ENCODE measurements around the gene PBX1. TPM values are rescaled to one million over a fixed set of nuclear protein-coding genes. Genes with fewer than 3 reads are reported as not detected.
A peak's percentile ranks its signal among the peaks of the same experiment; 100 is the strongest.

Gene PBX1
- total RNA-seq, 6 donors from 2014 or later = 17.8 to 59.6 (median 38.3) TPM

GRCh38 chr1:164759144-164759920 lies 200.3 kb downstream of the PBX1 start:
- Histone ChIP-seq H3K27ac (peak overlapping the region in 2 of 4 donors; percentile 6 to 40), H3K4me3 (no peak overlapping the region), H3K9me3 (no peaks in the 10 kb centered on the region), H3K27me3 (no peaks in the 10 kb centered on the region), H3K36me3 (no peaks in the 10 kb centered on the region), H3K4me1 (peaks cover 0 to 7% (median 0%) of the 10 kb centered on the region in 4 donors)
- DNase-seq = no peak
- 90 to 92% methylated on average over 6 of the region's 6 CpGs for WGBS, 2 donors
- ATAC-seq (ENCODE audit: low FRiP score in 2 of 2) = peak in 1 of 2 donors; percentile 37
- TF ChIP-seq CTCF (IDR thresholded peaks at IDR 0.05) = no peak
- no peak for TF ChIP-seq POLR2AphosphoS5 (IDR thresholded peaks at IDR 0.05)
- TF ChIP-seq POLR2A (IDR thresholded peaks at IDR 0.05) = no peak
- TF ChIP-seq EP300 (IDR thresholded peaks at IDR 0.05) = no peak

GRCh38 chr1:164759979-164760469 lies 201.0 kb downstream of the PBX1 start:
- no peak for ATAC-seq (ENCODE audit: low FRiP score in 2 of 2)
- 59 to 72% methylated on average over 7 of the region's 7 CpGs for WGBS, 2 donors

GRCh38 chr1:164760569-164760968 lies 201.6 kb downstream of the PBX1 start:
- Histone ChIP-seq H3K9me3 (no peaks in the 10 kb centered on the region), H3K4me3 (no peak overlapping the region), H3K36me3 (no peaks in the 10 kb centered on the region), H3K27me3 (no peaks in the 10 kb centered on the region), H3K27ac (peak overlapping the region in 1 of 4 donors; percentile 40), H3K4me1 (peaks cover 0 to 11% (median 0%) of the 10 kb centered on the region in 4 donors)
- TF ChIP-seq POLR2A (IDR thresholded peaks at IDR 0.05) (no peak), CTCF (IDR thresholded peaks at IDR 0.05) (no peak), EP300 (IDR thresholded peaks at IDR 0.05) (no peak), POLR2AphosphoS5 (IDR thresholded peaks at IDR 0.05) (no peak)
- 64 to 65% methylated on average over 5 of the region's 5 CpGs for WGBS, 2 donors
- ATAC-seq (ENCODE audit: low FRiP score in 2 of 2) = peak in 1 of 2 donors; percentile 58
- no peak for DNase-seq

More at GRCh38 chr1:164759979-164760469, 201.0 kb downstream of the PBX1 start:
- Histone ChIP-seq H3K27ac (peak overlapping the region in 2 of 4 donors; percentile 6 to 40), H3K4me3 (no peak overlapping the region), H3K36me3 (no peaks in the 10 kb centered on the region), H3K4me1 (peaks cover 0 to 7% (median 0%) of the 10 kb centered on the region in 4 donors), H3K9me3 (no peaks in the 10 kb centered on the region), H3K27me3 (no peaks in the 10 kb centered on the region)
- DNase-seq = no peak
- TF ChIP-seq EP300 (IDR thresholded peaks at IDR 0.05) (no peak), CTCF (IDR thresholded peaks at IDR 0.05) (no peak), POLR2A (IDR thresholded peaks at IDR 0.05) (no peak), POLR2AphosphoS5 (IDR thresholded peaks at IDR 0.05) (no peak)

- Histone ChIP-seq H3K4me3 (no peak overlapping the region), H3K36me3 (no peaks in the 10 kb centered on the region), H3K27ac (no peak overlapping the region), H3K4me1 (peaks cover 0 to 14% (median 0%) of the 10 kb centered on the region in 4 donors), H3K9me3 (no peaks in the 10 kb centered on the region), H3K27me3 (no peaks in the 10 kb centered on the region)
- ATAC-seq (ENCODE audit: low FRiP score in 2 of 2) = no peak
- TF ChIP-seq POLR2A (IDR thresholded peaks at IDR 0.05) (no peak), CTCF (IDR thresholded peaks at IDR 0.05) (no peak), EP300 (IDR thresholded peaks at IDR 0.05) (no peak), POLR2AphosphoS5 (IDR thresholded peaks at IDR 0.05) (no peak)
- no peak for DNase-seq
Measured at GRCh38 chr1:164761009-164761408, 202.0 kb downstream of the PBX1 start.
